Common myeloid progenitor, CD34-positive (primary cell): ENCODE results near the gene TECTA.

Experiments used
- CTCF ChIA-PET: fragments of 350-600 bp; sonication (Branson Sonifier 250); formaldehyde crosslinking; loops from one replicate; lab custom pipeline; 2021; ENCODE audit warnings: antibody characterized with exemption; lab: Charles Lee
- POLR2A ChIA-PET: fragments of 350-600 bp; sonication (Branson Sonifier 250); formaldehyde crosslinking; loops from one replicate; lab custom pipeline; 2021; ENCODE audit warnings: antibody characterized with exemption; lab: Charles Lee
- DNase-seq, 3 donors: peaks; one replicate each; pipeline versions ENCODE4 v3.0.0 to v3.0.0-alpha.2; 2013
- H3K27ac ChIP-seq, 2 experiments: 1 replicate in 1 of 2; 2 replicates in 1 of 2; pipeline ENCODE4 v1.7.0; 2013; ENCODE audit warnings: inconsistent platforms in 2 of 2, low read length in 2 of 2, mild to moderate bottlenecking in 2 of 2, low read depth in 1 of 2, moderate library complexity in 1 of 2; ENCODE audit not compliant: severe bottlenecking in 2 of 2, insufficient read depth in 1 of 2, poor library complexity in 1 of 2
- H3K27me3 ChIP-seq, 5 experiments: replicated peaks in 2 of 5; 1 replicate in 3 of 5; 2 replicates in 2 of 5; pipeline versions ENCODE4 v1.6.1 to v1.7.0; 2013; ENCODE audit warnings: low read length in 4 of 5, mild to moderate bottlenecking in 2 of 5, moderate library complexity in 2 of 5, inconsistent platforms in 1 of 5; ENCODE audit not compliant: insufficient read depth in 5 of 5, control insufficient read depth in 4 of 5
- H3K36me3 ChIP-seq, 4 experiments: 1 replicate in 2 of 4; 2 replicates in 2 of 4; pipeline versions ENCODE4 v1.6.1 to v1.7.0; 2013; ENCODE audit warnings: low read length in 3 of 4, control low read depth in 1 of 4, mild to moderate bottlenecking in 1 of 4; ENCODE audit not compliant: control insufficient read depth in 4 of 4, insufficient read depth in 4 of 4
- H3K4me1 ChIP-seq, 4 experiments: 1 replicate in 3 of 4; 2 replicates in 1 of 4; pipeline versions ENCODE4 v1.6.1 to v1.7.1; 2013; ENCODE audit warnings: low read length in 3 of 4, mild to moderate bottlenecking in 3 of 4, control low read depth in 1 of 4, inconsistent platforms in 1 of 4, moderate library complexity in 1 of 4; ENCODE audit not compliant: control insufficient read depth in 4 of 4, insufficient read depth in 4 of 4; ENCODE audit errors: control extremely low read depth in 1 of 4
- H3K4me3 ChIP-seq, 7 experiments: 1 replicate in 4 of 7; 2 replicates in 3 of 7; pipeline versions ENCODE4 v1.5.1 to v1.7.0; 2013; ENCODE audit warnings: mild to moderate bottlenecking in 7 of 7, low read length in 6 of 7, moderate library complexity in 6 of 7, inconsistent platforms in 2 of 7, low read depth in 2 of 7, control low read depth in 1 of 7; ENCODE audit not compliant: insufficient read depth in 4 of 7, control insufficient read depth in 1 of 7; ENCODE audit errors: extremely low read depth in 1 of 7
- H3K9me3 ChIP-seq, 5 experiments: 1 replicate in 4 of 5; 2 replicates in 1 of 5; pipeline versions ENCODE4 v1.6.1 to v1.7.1; 2013; ENCODE audit warnings: low read length in 4 of 5, mild to moderate bottlenecking in 2 of 5, inconsistent platforms in 1 of 5, low read depth in 1 of 5, moderate library complexity in 1 of 5; ENCODE audit not compliant: control insufficient read depth in 4 of 5, insufficient read depth in 2 of 5; ENCODE audit errors: control extremely low read depth in 1 of 5
- WGBS: methylation state at CpG from one replicate; pipeline ENCODE4 v1.1.5; 2013; ENCODE audit not compliant: insufficient coverage; 5-methylcytosine and 5-hydroxymethylcytosine counted together

Gene TECTA

DNA sequence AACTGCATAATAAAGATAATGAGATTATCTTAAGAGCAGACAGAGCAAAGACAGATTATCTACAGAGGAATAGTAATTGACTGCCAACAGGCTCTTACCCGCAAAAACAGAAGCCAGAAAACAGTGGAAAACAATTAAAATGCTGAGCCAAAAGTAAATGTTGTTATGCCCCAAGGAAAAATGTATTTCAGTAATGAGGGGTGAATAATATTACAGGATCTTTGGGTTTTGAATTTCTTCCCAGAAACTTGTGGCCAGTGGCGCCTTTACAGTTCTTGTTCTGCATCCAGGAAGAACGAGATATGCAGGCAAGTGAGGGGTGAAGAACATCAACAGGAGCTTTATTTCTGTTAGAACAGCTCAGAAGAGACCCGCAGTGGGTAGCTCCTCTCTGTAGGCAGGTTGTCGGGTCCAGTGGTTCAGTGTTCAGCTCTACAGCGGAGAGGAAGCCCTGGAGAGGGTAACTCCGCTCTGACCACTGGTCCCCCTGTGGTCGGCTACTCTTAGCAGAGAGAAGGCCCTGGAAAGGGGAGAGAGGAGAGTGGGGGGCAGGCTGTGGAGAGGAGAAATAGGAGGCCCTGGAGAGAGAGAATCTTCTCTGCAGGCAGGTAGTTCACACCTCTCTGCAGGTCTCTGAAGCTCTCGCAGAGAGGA lies 139.7 kb downstream of the TECTA start:
- Histone ChIP-seq H3K9me3 (no peaks in the 10 kb centered on the region), H3K27me3 (no peaks in the 10 kb centered on the region), H3K4me3 (no peak overlapping the region), H3K4me1 (no peaks in the 10 kb centered on the region), H3K27ac (no peak overlapping the region), H3K36me3 (no peaks in the 10 kb centered on the region)
- POLR2A ChIA-PET: interaction anchor here (0.7 kb wide), 1 partner anchor 10 kb away, joined by 5 read pairs; no protein-coding TSS in a partner anchor
- 84% methylated on average over 8 of the region's 9 CpGs for WGBS
- no peak for DNase-seq
- CTCF ChIA-PET: interaction anchor here (0.7 to 1.2 kb wide), 2 partner anchors 9 kb away, joined by 3 to 4 read pairs; no protein-coding TSS in a partner anchor
